ENCODE data around the gene SPHKAP.

DNA sequence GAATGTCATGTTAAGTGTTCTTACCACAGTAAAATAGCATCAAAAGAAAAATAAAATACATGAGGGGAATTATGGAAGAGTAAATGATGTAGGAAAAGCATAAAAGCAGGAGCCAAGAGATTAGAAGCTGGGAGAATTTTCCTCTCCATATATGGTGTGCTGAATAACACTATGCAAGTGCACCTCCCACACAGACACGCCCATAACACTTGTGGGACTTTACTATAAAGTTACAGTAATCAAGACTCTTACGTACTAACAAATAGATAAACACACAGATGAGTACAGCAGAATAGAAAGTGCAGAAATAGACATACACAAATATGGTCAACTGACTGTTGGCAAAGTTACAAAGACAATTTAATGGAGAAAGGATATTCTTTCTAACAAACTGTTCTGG, 16.0 kb upstream of the SPHKAP start:
- no peak for TF ChIP-seq POLR2A (IDR thresholded peaks at IDR 0.05)
- TF ChIP-seq, protein P1, sequence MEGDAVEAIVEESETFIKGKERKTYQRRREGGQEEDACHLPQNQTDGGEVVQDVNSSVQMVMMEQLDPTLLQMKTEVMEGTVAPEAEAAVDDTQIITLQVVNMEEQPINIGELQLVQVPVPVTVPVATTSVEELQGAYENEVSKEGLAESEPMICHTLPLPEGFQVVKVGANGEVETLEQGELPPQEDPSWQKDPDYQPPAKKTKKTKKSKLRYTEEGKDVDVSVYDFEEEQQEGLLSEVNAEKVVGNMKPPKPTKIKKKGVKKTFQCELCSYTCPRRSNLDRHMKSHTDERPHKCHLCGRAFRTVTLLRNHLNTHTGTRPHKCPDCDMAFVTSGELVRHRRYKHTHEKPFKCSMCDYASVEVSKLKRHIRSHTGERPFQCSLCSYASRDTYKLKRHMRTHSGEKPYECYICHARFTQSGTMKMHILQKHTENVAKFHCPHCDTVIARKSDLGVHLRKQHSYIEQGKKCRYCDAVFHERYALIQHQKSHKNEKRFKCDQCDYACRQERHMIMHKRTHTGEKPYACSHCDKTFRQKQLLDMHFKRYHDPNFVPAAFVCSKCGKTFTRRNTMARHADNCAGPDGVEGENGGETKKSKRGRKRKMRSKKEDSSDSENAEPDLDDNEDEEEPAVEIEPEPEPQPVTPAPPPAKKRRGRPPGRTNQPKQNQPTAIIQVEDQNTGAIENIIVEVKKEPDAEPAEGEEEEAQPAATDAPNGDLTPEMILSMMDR (IDR thresholded peaks at IDR 0.05 in 8 of 11, conservative IDR thresholded peaks at IDR 0.05 in 3 of 11): no peak

All from spleen (tissue), 7 donors.